Transverse colon (tissue), 4 donors: ENCODE data around the gene PITPNC1. TPM values are rescaled to one million over a fixed set of nuclear protein-coding genes. Genes with fewer than 3 reads are reported as not detected.

Experiments
- DNase-seq: peaks from one replicate; pipeline ENCODE4 v3.0.0-alpha.2; 2019
- H3K27ac ChIP-seq, 4 donors: fragments of 200-600 bp; sonication (generic); 2 replicates each; pipeline ENCODE4 v1.5.1; 2016 to 2018; ENCODE audit warnings: inconsistent platforms in 4 of 4
- H3K27me3 ChIP-seq: fragments of 200-600 bp; sonication (generic); 2 replicates; pipeline ENCODE4 v1.5.1; 2017; ENCODE audit warnings: inconsistent platforms
- H3K36me3 ChIP-seq, 4 donors: fragments of 200-600 bp; sonication (generic); 2 replicates each; pipeline ENCODE4 v1.5.1; 2017 to 2019; ENCODE audit warnings: inconsistent platforms in 4 of 4
- H3K4me1 ChIP-seq, 4 donors: fragments of 200-600 bp; sonication (generic); 2 replicates each; pipeline ENCODE4 v1.5.1; 2017 to 2020; ENCODE audit warnings: inconsistent platforms in 4 of 4
- H3K4me3 ChIP-seq, 4 donors: fragments of 200-600 bp; sonication (generic); 1 replicate in 1 of 4; 2 replicates in 3 of 4; pipeline versions ENCODE4 v1.5.1 to v1.6.1; 2017 to 2019; ENCODE audit warnings: inconsistent platforms in 4 of 4
- H3K9me3 ChIP-seq, 2 donors: fragments of 200-600 bp; sonication (generic); 2 replicates each; pipeline ENCODE4 v1.5.1; 2017 to 2019; ENCODE audit warnings: inconsistent platforms in 2 of 2
- EP300 ChIP-seq: sonication (generic); formaldehyde crosslinking; IDR thresholded peaks from one replicate; pipeline ENCODE4 v1.6.1; 2017; ENCODE audit warnings: antibody characterized with exemption, low read depth
- POLR2A ChIP-seq: fragments of 450-650 bp; IDR thresholded peaks from one replicate; pipeline ENCODE4 v1.6.1; 2016; ENCODE audit warnings: antibody characterized with exemption, mild to moderate bottlenecking, moderate library complexity
- POLR2AphosphoS5 ChIP-seq, 3 donors: sonication (generic); formaldehyde crosslinking; IDR thresholded peaks; one replicate each; pipeline ENCODE4 v1.6.1; 2016; ENCODE audit warnings: antibody characterized with exemption in 3 of 3
- WGBS, 2 donors: methylation state at CpG; one replicate each; pipeline ENCODE4 v1.1.5; 2018; ENCODE audit warnings: low coverage in 1 of 2; 5-methylcytosine and 5-hydroxymethylcytosine counted together
- in situ Hi-C, 4 donors: fragments of 200-750 bp; cut with MboI; loops; one replicate each; pipeline versions ENCODE4 v1.15.0 to v1.15.1; 2017; ENCODE audit warnings: low sequenced_read_pairs in 3 of 4, low pct_ligation_motif_present in 1 of 4, low pct_unique_long_range_greater_than_20kb in 1 of 4
- intact Hi-C: fragments of 100-400 bp; cut with DNase I; formaldehyde crosslinking; loops from one replicate; pipeline ENCODE4 v1.15.1; 2023; ENCODE audit warnings: low total_unique reads
- total RNA-seq, 4 donors: library from RNA; depleted of rRNA; stranded (reverse); fragments of >200 nt; gene quantifications; one replicate each; pipeline ENCODE4 v1.1.0, GENCODE V29; 2016
- TF ChIP-seq, protein P1 (sequence below), 5 experiments: fragments of 200-600 bp in 3 of 5; fragments of 450-650 bp in 2 of 5; sonication (generic) in 3 of 5; IDR thresholded peaks; 1 replicate in 2 of 5; 2 replicates in 3 of 5; pipeline ENCODE4 v1.5.1; 2016 to 2017; ENCODE audit warnings: antibody characterized with exemption in 5 of 5, inconsistent platforms in 3 of 5, mild to moderate bottlenecking in 2 of 5, moderate library complexity in 1 of 5

Gene PITPNC1
- total RNA-seq, 4 donors from 2014 or later, result 1.6 to 10.3 (median 4.0) TPM

DNA sequence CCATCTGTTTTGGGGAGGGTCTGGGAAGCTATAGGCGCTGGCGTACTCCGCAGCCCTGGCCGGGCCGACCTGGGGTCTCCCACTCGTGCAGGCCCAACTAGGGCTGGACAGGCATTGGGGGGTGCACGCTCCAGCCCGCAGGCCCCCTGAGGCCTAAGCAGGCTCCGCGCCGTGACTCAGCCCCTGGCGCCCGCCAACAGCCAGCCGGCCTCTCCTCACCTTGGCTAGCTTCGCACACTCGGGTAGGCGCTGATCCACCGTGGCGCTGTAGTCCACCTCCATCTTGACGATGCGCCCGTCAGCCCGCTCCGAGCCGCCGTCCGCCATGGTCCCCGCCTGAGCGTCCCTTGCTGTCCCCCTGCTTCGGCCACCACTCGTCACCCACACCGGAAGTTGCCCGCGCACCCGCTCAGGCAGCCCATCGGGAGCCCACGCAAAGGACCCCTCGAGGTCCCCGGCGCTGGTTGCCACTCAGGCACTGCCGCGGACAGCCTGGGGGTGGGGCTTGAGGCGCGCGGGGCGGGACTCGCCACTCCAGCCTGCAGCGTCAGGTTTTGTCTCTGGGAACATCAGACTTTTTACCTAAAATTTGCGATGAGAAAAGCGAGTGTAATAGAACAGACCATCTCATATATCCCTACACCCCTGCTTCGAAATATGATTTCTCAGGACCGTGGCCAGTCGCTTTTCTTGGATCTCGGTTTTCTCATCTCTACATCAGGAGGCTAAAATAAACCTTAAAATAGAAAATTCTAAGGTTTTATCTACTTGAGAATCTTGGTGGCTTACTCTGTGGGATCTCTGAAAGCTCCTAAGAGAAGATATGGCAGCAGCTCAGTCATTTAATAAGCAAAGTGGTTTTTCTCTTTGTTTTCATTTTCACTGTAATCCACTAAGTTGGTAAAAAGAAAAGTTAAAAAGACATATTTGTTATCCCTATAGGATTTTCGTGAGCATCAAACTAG is 10.6 kb upstream of the PITPNC1 start, which contains the start of gene PSMD12:
PSMD12 (minus strand) TSS at position 385 of the 965 bp plus-strand sequence; CDS start at position 327, 58 bp downstream.
- H3K27me3 ChIP-seq, result no peaks in the 10 kb centered on the region
- in situ Hi-C loops, result no loop called here
- WGBS, 2 donors, result 1 to 10% methylated on average over 6 to 54 of the region's 55 CpGs
- TF ChIP-seq POLR2AphosphoS5 (IDR thresholded peaks at IDR 0.05) (peak; percentile 82 to 93 (median 91)), EP300 (no peak), POLR2A (peak; percentile 87)
- peak; percentile 95 for DNase-seq
- intact Hi-C loops, result no loop called here
- peaks cover 12 to 39% (median 31%) of the 10 kb centered on the region in 4 donors for H3K4me1 ChIP-seq
- H3K27ac ChIP-seq, result peak within 1 kb of the TSS; percentile 90 to 96 (median 92)
- no peaks in the 10 kb centered on the region for H3K36me3 ChIP-seq
- peak within 1 kb of the TSS; percentile 59 to 97 (median 87) for H3K4me3 ChIP-seq
- H3K9me3 ChIP-seq, result no peaks in the 10 kb centered on the region

DNA sequence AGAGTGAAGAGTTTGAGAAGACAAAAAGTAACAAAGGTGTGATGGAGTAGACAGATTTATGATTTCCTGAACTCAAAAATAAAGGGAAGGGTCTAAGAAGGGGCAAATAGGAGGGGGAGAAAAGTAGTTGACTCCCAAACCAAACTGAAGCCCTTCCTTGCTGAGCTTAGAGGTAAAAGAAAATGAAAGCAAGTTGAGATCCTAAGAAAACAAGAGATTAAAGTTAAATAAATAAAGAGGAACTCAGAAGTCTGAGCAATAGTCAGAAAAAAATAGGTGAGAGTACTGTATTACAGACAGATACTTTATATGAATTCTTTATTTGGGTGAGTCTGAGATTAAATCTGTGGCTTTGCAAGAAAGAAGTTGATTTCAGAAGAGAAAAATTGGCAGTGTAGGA is 7.4 kb upstream of the PITPNC1 start:
- in situ Hi-C loops (loop anchor here in 2 of 4 donors (5.0 kb wide), 1 partner anchor 318 kb away; no protein-coding TSS in a partner anchor), intact Hi-C loops (loop anchor here (10.0 kb wide), 1 partner anchor 105 kb away; no protein-coding TSS in a partner anchor)
- no peak overlapping the region for H3K4me3 ChIP-seq
- no peak for DNase-seq
- no peak overlapping the region for H3K27ac ChIP-seq
- H3K9me3 ChIP-seq, result no peaks in the 10 kb centered on the region
- H3K27me3 ChIP-seq, result no peaks in the 10 kb centered on the region
- TF ChIP-seq, protein P1, sequence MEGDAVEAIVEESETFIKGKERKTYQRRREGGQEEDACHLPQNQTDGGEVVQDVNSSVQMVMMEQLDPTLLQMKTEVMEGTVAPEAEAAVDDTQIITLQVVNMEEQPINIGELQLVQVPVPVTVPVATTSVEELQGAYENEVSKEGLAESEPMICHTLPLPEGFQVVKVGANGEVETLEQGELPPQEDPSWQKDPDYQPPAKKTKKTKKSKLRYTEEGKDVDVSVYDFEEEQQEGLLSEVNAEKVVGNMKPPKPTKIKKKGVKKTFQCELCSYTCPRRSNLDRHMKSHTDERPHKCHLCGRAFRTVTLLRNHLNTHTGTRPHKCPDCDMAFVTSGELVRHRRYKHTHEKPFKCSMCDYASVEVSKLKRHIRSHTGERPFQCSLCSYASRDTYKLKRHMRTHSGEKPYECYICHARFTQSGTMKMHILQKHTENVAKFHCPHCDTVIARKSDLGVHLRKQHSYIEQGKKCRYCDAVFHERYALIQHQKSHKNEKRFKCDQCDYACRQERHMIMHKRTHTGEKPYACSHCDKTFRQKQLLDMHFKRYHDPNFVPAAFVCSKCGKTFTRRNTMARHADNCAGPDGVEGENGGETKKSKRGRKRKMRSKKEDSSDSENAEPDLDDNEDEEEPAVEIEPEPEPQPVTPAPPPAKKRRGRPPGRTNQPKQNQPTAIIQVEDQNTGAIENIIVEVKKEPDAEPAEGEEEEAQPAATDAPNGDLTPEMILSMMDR (IDR thresholded peaks at IDR 0.05), result no peak
- TF ChIP-seq POLR2AphosphoS5 (IDR thresholded peaks at IDR 0.05) (no peak), EP300 (no peak), POLR2A (no peak)
- H3K4me1 ChIP-seq, result peaks cover 4 to 15% (median 11%) of the 10 kb centered on the region in 4 donors
- no peaks in the 10 kb centered on the region for H3K36me3 ChIP-seq

DNA sequence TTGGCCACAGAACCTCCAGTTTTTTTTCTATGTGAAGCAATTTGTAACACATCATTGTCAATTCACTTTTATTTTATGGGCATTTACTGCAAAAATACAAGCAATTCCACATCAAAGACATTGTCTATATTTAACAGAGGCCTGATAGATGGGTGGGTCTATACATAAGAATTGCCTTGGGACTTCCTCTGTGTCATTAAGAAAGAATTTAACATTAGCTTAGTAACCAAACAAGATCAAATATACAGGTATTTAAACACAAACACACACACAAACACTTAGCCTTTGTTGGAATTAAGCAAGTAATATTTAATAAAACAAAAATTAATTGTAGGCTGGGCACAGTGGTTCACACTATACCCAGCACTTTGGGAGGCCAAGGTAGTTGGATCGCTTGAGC is 4.3 kb upstream of the PITPNC1 start:
- Histone ChIP-seq H3K4me1 (peaks cover 0 to 7% (median 5%) of the 10 kb centered on the region in 4 donors), H3K27me3 (no peaks in the 10 kb centered on the region), H3K9me3 (no peaks in the 10 kb centered on the region), H3K4me3 (no peak overlapping the region), H3K27ac (no peak overlapping the region), H3K36me3 (no peaks in the 10 kb centered on the region)
- intact Hi-C loops, result loop anchor here (10.0 kb wide), 1 partner anchor 102 kb away; no protein-coding TSS in a partner anchor
- no peak for TF ChIP-seq EP300
- TF ChIP-seq, protein P1 (IDR thresholded peaks at IDR 0.05), result no peak
- TF ChIP-seq POLR2AphosphoS5 (IDR thresholded peaks at IDR 0.05), result no peak
- no peak for TF ChIP-seq POLR2A
- in situ Hi-C loops, result loop anchor here in 2 of 4 donors (5.0 kb wide), 1 partner anchor 315 kb away; no protein-coding TSS in a partner anchor
- no peak for DNase-seq
- 100% methylated on average over 1 of the region's 1 CpG for WGBS, 2 donors

DNA sequence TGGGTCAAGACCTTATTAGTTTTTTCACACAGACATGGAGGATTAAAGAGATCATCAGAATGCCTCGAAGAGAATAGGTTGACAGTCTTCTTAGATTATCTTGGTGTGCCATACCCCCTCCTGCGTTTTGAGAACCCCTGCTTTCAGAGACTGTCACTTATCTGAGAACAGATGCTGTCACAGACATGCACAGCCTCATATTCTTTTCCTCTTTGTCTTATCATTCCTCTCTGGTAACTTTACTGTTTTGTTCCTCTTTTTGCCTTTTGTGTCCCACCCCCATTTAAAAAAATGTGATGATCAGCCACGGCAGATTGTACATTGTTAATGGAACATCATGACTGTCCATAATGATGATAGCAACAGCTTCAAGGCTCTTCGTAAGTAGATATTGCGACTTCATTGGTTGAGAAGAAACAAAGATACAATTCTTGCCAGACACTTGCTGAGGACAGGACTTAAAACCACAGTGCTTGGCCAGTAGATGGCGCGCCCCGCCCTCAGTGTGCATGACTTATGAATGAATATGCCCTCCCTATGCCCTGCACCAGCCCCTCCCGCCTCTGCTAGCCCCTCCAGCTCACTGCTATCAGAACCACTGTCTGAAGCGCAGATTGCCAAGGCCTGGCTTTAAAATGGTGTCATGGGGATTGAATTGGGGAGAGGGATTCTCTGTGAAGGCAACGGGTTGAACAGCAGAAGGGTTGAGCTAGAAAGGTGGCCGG is 2.6 kb upstream of the PITPNC1 start:
- Histone ChIP-seq H3K9me3 (no peaks in the 10 kb centered on the region), H3K27ac (no peak overlapping the region), H3K27me3 (no peaks in the 10 kb centered on the region), H3K4me3 (no peak overlapping the region), H3K4me1 (peaks cover 0 to 12% (median 7%) of the 10 kb centered on the region in 4 donors), H3K36me3 (no peaks in the 10 kb centered on the region)
- in situ Hi-C loops (loop anchor here in 3 of 4 donors (5.0 to 25.0 kb wide), 3 partner anchors 238 to 313 kb away; no protein-coding TSS in a partner anchor), intact Hi-C loops (loop anchor here (2.0 to 10.0 kb wide), 2 partner anchors 100 to 314 kb away; no protein-coding TSS in a partner anchor)
- TF ChIP-seq EP300, result no peak
- TF ChIP-seq, protein P1 (IDR thresholded peaks at IDR 0.05), result peak; percentile 70 to 83 (median 79)
- peak; percentile 87 for DNase-seq
- WGBS, 2 donors, result 18 to 32% methylated on average over 5 to 12 of the region's 12 CpGs
